WERI-Rb-1 (cell line): ENCODE results near the gene MTMR4.
A peak's percentile ranks its signal among the peaks of the same experiment; 100 is the strongest.

Source experiments
- DNase-seq: peaks from one replicate; pipeline ENCODE4 v3.0.0-alpha.2; 2020
- H3K27ac ChIP-seq: fragments of 250-450 bp; sonication (Bioruptor Pico); 2 replicates; pipeline ENCODE4 v1.5.1; 2020; ENCODE audit warnings: mild to moderate bottlenecking, moderate library complexity
- H3K27me3 ChIP-seq: fragments of 250-450 bp; sonication (Bioruptor Pico); 2 replicates; pipeline ENCODE4 v1.5.1; 2021; ENCODE audit warnings: mild to moderate bottlenecking, low read depth, moderate library complexity; ENCODE audit not compliant: insufficient read depth, severe bottlenecking
- H3K36me3 ChIP-seq: fragments of 250-450 bp; sonication (Bioruptor Pico); 2 replicates; pipeline ENCODE4 v1.5.1; 2020; ENCODE audit warnings: mild to moderate bottlenecking, moderate library complexity
- H3K4me3 ChIP-seq: 2 replicates; pipeline ENCODE4 v1.5.1; 2011; ENCODE audit warnings: low read depth, mild to moderate bottlenecking, control low read depth, low read length
- H3K9me3 ChIP-seq: fragments of 250-450 bp; sonication (Bioruptor Pico); 2 replicates; pipeline ENCODE4 v1.5.1; 2021; ENCODE audit warnings: mild to moderate bottlenecking, moderate library complexity; ENCODE audit not compliant: severe bottlenecking
- TF ChIP-seq, protein P1 (sequence below): IDR thresholded peaks from 2 replicates; pipeline ENCODE4 v1.5.1; 2011; ENCODE audit warnings: low read depth, mild to moderate bottlenecking, control low read depth, inconsistent platforms, low read length

Gene MTMR4

DNA sequence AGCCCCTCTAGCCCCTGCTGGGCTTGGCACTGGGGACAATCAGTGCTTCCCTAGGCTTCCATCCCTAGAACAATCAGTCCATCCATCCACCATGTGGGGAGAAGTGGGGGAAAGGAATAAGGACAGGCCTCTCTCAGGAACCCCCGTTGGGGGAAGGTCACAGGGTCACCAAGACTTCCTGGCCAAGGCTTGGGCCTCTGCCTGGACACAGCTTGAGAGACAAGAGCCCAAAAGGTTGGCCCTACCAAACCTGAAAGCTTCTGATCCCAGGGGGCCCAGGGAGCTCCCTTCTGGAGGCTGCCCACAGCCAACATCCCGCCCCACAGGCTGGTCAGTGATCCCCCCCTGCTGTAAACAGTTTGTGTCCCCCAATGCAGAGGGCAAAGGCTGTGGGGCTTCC lies 16.2 kb upstream of the MTMR4 start:
- TF ChIP-seq, protein P1, sequence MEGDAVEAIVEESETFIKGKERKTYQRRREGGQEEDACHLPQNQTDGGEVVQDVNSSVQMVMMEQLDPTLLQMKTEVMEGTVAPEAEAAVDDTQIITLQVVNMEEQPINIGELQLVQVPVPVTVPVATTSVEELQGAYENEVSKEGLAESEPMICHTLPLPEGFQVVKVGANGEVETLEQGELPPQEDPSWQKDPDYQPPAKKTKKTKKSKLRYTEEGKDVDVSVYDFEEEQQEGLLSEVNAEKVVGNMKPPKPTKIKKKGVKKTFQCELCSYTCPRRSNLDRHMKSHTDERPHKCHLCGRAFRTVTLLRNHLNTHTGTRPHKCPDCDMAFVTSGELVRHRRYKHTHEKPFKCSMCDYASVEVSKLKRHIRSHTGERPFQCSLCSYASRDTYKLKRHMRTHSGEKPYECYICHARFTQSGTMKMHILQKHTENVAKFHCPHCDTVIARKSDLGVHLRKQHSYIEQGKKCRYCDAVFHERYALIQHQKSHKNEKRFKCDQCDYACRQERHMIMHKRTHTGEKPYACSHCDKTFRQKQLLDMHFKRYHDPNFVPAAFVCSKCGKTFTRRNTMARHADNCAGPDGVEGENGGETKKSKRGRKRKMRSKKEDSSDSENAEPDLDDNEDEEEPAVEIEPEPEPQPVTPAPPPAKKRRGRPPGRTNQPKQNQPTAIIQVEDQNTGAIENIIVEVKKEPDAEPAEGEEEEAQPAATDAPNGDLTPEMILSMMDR, result no peak
- H3K4me3 ChIP-seq, result peak overlapping the region; percentile 82
- no peaks in the 10 kb centered on the region for H3K27me3 ChIP-seq

DNA sequence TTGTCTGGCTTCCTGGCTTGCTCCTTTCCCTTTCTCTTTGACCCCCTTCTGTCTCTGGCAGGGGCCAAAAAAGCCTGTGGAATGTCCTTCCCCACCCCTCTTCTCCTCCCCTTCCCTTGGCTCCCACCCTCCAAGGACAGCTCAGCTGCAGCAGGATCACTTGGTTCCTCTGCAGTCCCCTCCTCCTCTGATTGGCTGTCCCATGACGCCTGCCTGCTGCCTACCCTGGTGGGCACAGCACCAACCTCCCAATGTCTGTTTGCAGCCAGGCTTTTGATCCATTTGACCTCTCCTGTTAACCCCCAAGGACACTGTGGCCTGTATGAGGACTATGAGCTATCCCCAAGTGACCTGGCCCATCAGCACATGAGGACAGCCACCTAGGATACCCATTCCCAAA lies 14.8 kb upstream of the MTMR4 start:
- TF ChIP-seq, protein P1, result no peak
- Histone ChIP-seq H3K4me3 (no peak overlapping the region), H3K27me3 (no peaks in the 10 kb centered on the region), H3K9me3 (no peaks in the 10 kb centered on the region), H3K36me3 (peaks cover 23% of the 10 kb centered on the region), H3K27ac (0 out of 2 replicates have a peak overlapping the region, but pooled peaks have one; percentile 7)
- no peak for DNase-seq

More for the DNA sequence above, 16.2 kb upstream of the MTMR4 start:
- H3K9me3 ChIP-seq, result no peaks in the 10 kb centered on the region
- peaks cover 10% of the 10 kb centered on the region for H3K36me3 ChIP-seq
- no peak for DNase-seq
- H3K27ac ChIP-seq, result peak overlapping the region; percentile 95

DNA sequence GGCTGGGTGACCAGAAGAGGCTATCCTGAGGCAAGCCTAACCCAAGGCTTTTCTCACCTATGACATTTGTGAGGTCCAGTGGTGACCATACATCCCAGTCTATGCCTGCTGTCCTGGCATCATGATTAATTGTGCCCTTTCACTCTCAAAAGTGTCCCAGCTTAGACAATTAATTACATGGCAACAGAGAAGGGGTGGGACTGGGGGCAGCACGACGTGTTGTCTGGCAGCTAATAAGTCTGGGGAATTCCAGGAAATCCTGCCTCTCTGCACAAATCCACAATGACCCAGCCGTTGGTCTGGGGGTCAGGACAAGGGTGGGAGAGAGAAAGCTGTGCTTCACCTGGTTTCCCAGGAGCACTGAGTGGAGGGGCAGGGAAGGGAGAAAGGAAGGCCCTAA lies 14.0 kb upstream of the MTMR4 start:
- TF ChIP-seq, protein P1, result no peak
- Histone ChIP-seq H3K9me3 (no peaks in the 10 kb centered on the region), H3K27me3 (no peaks in the 10 kb centered on the region), H3K36me3 (peaks cover 32% of the 10 kb centered on the region), H3K4me3 (no peak overlapping the region), H3K27ac (no peak overlapping the region)
- DNase-seq, result no peak

DNA sequence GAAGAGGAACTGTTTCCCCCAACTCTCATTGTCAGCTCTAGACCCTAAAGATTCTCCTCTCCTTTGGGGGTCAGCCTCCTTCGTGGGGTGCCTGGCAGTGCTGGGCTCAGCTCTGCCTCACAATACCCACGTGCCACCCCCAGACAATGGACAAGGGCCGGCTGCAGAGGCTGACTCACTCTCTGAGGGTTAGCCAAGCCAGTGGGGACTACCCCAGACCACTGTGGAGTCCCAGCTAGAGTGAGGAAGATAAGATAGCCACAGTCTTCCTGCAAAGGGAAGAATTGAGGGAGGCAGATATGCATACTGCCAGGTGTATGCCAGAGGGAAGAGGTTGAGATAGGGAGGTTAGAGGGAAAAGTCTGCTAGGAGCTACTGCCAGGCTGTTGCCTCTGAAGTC lies 13.5 kb upstream of the MTMR4 start:
- Histone ChIP-seq H3K4me3 (no peak overlapping the region), H3K9me3 (no peaks in the 10 kb centered on the region), H3K36me3 (peaks cover 34% of the 10 kb centered on the region), H3K27ac (no peak overlapping the region), H3K27me3 (no peaks in the 10 kb centered on the region)
- TF ChIP-seq, protein P1, result no peak
- DNase-seq, result no peak

DNA sequence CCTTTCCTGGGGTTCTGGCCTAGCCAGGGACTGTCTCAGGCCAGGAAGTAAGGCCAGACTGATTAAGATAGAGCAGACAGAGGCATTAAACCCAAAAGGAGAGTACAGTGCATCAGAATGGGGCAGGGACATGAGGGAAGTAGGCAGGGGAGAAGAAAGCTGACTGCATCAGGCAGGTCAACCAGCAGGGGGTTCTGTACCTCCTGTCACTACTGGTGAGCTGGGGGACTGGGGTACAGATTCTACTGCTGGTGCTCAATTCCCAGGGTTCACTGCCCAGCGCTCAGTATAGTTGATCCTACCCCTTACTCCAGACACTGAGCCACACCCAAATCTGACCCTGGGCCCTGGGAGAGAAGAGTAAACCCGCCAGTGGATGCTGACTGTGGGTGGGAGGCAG lies 12.9 kb upstream of the MTMR4 start:
- Histone ChIP-seq H3K27ac (peak overlapping the region; percentile 43), H3K9me3 (no peaks in the 10 kb centered on the region), H3K4me3 (no peak overlapping the region), H3K36me3 (peaks cover 38% of the 10 kb centered on the region), H3K27me3 (no peaks in the 10 kb centered on the region)
- no peak for DNase-seq
- TF ChIP-seq, protein P1, result peak; percentile 76

DNA sequence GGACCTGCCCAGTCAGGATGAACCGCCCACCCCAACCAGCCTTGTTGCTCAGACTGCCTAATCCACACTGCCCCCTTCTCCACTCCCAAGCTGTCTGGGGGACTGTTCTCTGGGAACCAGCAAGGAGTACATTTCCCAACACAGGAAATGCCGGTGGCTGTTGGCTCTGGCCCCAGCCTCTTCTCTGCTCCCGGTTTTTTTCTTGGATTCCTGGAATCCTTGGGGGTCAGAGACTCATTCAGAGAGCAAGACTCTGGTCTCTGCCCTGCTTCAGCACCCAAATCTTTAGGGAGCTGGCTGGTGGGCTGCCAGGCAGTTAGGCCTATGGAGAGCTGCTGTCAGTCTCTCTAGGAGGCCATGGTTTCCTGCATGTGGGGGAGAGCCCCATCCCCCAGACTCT lies 10.8 kb upstream of the MTMR4 start:
- no peaks in the 10 kb centered on the region for H3K9me3 ChIP-seq
- no peaks in the 10 kb centered on the region for H3K27me3 ChIP-seq
- no peak overlapping the region for H3K4me3 ChIP-seq
- H3K27ac ChIP-seq, result no peak overlapping the region
- DNase-seq, result no peak
- TF ChIP-seq, protein P1, result no peak
- H3K36me3 ChIP-seq, result peaks cover 59% of the 10 kb centered on the region
